Fibroblast of lung (primary cell): ENCODE data around the gene EML2.

ENCODE experiments used
- CTCF ChIP-seq, 2 donors: IDR thresholded peaks in 1 of 2; conservative IDR thresholded peaks in 1 of 2; 1 replicate in 1 of 2; 2 replicates in 1 of 2; pipeline ENCODE4 v1.5.1; 2011 to 2012; ENCODE audit warnings: low read length in 2 of 2, control low read depth in 1 of 2, inconsistent platforms in 1 of 2, low read depth in 1 of 2, mild to moderate bottlenecking in 1 of 2
- EZH2 ChIP-seq: IDR thresholded peaks from 2 replicates; pipeline ENCODE4 v1.5.1; 2012; ENCODE audit warnings: low read length, control low read depth, mild to moderate bottlenecking; ENCODE audit errors: missing control alignments

GRCh38 chr19:45571457-45572220, 67.6 kb downstream of the EML2 start:
- TF ChIP-seq CTCF (conservative IDR thresholded peaks at IDR 0.05 in 1 of 2, IDR thresholded peaks at IDR 0.05 in 1 of 2; ENCODE audit: low read depth in 1 of 2, low read length in 2 of 2) (no peak), EZH2 (no peak)
